OCI-LY7 (cell line): ENCODE measurements around the gene TBC1D32.

ENCODE experiments used
- EZH2phosphoT487 ChIP-seq: fragments of 200-600 bp; sonication (generic); IDR thresholded peaks from 2 replicates; pipeline ENCODE4 v1.6.1; 2018; ENCODE audit warnings: low read depth, borderline replicate concordance, mild to moderate bottlenecking, mixed run types, antibody characterized with exemption, low read length, moderate library complexity, mixed read lengths
- TF ChIP-seq, protein P1 (sequence below): fragments of 200-600 bp; sonication (generic); conservative IDR thresholded peaks from 2 replicates; pipeline ENCODE4 v1.5.1; 2014; ENCODE audit warnings: mild to moderate bottlenecking, antibody characterized with exemption, low read length, moderate library complexity, mixed read lengths

GRCh38 chr6:121274666-121275295 lies 59.5 kb downstream of the TBC1D32 start:
- TF ChIP-seq, protein P1, sequence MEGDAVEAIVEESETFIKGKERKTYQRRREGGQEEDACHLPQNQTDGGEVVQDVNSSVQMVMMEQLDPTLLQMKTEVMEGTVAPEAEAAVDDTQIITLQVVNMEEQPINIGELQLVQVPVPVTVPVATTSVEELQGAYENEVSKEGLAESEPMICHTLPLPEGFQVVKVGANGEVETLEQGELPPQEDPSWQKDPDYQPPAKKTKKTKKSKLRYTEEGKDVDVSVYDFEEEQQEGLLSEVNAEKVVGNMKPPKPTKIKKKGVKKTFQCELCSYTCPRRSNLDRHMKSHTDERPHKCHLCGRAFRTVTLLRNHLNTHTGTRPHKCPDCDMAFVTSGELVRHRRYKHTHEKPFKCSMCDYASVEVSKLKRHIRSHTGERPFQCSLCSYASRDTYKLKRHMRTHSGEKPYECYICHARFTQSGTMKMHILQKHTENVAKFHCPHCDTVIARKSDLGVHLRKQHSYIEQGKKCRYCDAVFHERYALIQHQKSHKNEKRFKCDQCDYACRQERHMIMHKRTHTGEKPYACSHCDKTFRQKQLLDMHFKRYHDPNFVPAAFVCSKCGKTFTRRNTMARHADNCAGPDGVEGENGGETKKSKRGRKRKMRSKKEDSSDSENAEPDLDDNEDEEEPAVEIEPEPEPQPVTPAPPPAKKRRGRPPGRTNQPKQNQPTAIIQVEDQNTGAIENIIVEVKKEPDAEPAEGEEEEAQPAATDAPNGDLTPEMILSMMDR, result no peak
- no peak for TF ChIP-seq EZH2phosphoT487
